H1 (cell line): ENCODE measurements around the gene CHCHD3. TPM values are rescaled to one million over a fixed set of nuclear protein-coding genes. Genes with fewer than 3 reads are reported as not detected.

Experiments
- BACH1 ChIP-seq: IDR thresholded peaks from 2 replicates; pipeline ENCODE4 v1.6.1; 2012; ENCODE audit warnings: low read length, improper control_type of control experiment
- BRCA1 ChIP-seq: IDR thresholded peaks from 2 replicates; pipeline ENCODE4 v1.6.1; 2012; ENCODE audit warnings: low read depth, low read length, improper control_type of control experiment
- GTF2F1 ChIP-seq: IDR thresholded peaks from 2 replicates; pipeline ENCODE4 v1.6.1; 2012; ENCODE audit warnings: low read depth, low read length, improper control_type of control experiment, borderline replicate concordance
- NANOG ChIP-seq: IDR thresholded peaks from 2 replicates; pipeline ENCODE4 v1.6.1; 2011; ENCODE audit warnings: low read length, low read depth, mild to moderate bottlenecking, inconsistent platforms; ENCODE audit not compliant: insufficient read depth, poor library complexity, severe bottlenecking
- RXRA ChIP-seq: IDR thresholded peaks from 2 replicates; pipeline ENCODE4 v1.6.1; 2011; ENCODE audit warnings: low read depth, mild to moderate bottlenecking, low read length, moderate library complexity; ENCODE audit not compliant: insufficient read depth
- SIX5 ChIP-seq: IDR thresholded peaks from 2 replicates; pipeline ENCODE4 v1.6.1; 2011; ENCODE audit warnings: mild to moderate bottlenecking, low read depth, low read length
- polyA plus RNA-seq, 7 experiments: library from polyadenylated mRNA; depleted of rRNA in 3 of 7; stranded (reverse) in 5 of 7; unstranded in 2 of 7; fragments of >200 nt in 5 of 7; fragments of 200-250 nt in 2 of 7; gene quantifications; 1 replicate in 5 of 7; 2 replicates in 1 of 7; 4 replicates in 1 of 7; pipeline versions ENCODE4 v1.2.1 to v1.2.3, GENCODE V29; 2011 to 2013; ENCODE audit warnings: missing spikeins in 2 of 7, mixed read lengths in 2 of 7
- total RNA-seq: library from RNA; stranded (reverse); fragmentation: NEBNext Ultra II Directional; extraction: Animal tissue kit (Norgen Biotek cat#: 25700); gene quantifications from 2 replicates; pipeline ENCODE4 v1.2.1, GENCODE V29; 2021
- TF ChIP-seq, protein P1 (sequence below): fragments of 300-600 bp; sonication (generic); IDR thresholded peaks from 2 replicates; pipeline ENCODE4 v1.7.1; 2012; ENCODE audit warnings: low read length, moderate library complexity, mild to moderate bottlenecking, inconsistent platforms; ENCODE audit not compliant: insufficient replicate concordance

CHCHD3 gene
- total and polyA plus RNA-seq, 2 of the 8 experiments (the other 6 are each of a cell fraction or from before 2014, with no cell fraction given), result 42.9 to 137 TPM

DNA sequence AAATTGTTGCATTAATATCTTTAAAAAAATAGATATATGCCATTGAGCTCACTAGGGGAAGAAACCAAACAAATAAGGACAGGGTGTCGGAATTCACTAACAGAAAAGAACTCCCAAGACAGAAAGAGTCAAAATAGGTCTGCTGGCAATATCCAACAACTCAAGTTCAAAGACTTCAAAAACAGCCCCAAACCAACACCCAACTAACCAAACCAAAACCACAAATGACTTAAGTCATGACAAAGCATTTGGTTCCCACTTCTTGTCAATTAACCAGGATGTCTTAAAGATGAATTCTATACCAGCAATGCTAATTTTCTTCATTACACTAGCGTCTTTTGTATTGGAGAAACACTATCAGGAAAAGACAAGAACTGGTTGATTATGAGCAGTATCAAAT, 256.7 kb downstream of the CHCHD3 start (continued):
- TF ChIP-seq, protein P1, sequence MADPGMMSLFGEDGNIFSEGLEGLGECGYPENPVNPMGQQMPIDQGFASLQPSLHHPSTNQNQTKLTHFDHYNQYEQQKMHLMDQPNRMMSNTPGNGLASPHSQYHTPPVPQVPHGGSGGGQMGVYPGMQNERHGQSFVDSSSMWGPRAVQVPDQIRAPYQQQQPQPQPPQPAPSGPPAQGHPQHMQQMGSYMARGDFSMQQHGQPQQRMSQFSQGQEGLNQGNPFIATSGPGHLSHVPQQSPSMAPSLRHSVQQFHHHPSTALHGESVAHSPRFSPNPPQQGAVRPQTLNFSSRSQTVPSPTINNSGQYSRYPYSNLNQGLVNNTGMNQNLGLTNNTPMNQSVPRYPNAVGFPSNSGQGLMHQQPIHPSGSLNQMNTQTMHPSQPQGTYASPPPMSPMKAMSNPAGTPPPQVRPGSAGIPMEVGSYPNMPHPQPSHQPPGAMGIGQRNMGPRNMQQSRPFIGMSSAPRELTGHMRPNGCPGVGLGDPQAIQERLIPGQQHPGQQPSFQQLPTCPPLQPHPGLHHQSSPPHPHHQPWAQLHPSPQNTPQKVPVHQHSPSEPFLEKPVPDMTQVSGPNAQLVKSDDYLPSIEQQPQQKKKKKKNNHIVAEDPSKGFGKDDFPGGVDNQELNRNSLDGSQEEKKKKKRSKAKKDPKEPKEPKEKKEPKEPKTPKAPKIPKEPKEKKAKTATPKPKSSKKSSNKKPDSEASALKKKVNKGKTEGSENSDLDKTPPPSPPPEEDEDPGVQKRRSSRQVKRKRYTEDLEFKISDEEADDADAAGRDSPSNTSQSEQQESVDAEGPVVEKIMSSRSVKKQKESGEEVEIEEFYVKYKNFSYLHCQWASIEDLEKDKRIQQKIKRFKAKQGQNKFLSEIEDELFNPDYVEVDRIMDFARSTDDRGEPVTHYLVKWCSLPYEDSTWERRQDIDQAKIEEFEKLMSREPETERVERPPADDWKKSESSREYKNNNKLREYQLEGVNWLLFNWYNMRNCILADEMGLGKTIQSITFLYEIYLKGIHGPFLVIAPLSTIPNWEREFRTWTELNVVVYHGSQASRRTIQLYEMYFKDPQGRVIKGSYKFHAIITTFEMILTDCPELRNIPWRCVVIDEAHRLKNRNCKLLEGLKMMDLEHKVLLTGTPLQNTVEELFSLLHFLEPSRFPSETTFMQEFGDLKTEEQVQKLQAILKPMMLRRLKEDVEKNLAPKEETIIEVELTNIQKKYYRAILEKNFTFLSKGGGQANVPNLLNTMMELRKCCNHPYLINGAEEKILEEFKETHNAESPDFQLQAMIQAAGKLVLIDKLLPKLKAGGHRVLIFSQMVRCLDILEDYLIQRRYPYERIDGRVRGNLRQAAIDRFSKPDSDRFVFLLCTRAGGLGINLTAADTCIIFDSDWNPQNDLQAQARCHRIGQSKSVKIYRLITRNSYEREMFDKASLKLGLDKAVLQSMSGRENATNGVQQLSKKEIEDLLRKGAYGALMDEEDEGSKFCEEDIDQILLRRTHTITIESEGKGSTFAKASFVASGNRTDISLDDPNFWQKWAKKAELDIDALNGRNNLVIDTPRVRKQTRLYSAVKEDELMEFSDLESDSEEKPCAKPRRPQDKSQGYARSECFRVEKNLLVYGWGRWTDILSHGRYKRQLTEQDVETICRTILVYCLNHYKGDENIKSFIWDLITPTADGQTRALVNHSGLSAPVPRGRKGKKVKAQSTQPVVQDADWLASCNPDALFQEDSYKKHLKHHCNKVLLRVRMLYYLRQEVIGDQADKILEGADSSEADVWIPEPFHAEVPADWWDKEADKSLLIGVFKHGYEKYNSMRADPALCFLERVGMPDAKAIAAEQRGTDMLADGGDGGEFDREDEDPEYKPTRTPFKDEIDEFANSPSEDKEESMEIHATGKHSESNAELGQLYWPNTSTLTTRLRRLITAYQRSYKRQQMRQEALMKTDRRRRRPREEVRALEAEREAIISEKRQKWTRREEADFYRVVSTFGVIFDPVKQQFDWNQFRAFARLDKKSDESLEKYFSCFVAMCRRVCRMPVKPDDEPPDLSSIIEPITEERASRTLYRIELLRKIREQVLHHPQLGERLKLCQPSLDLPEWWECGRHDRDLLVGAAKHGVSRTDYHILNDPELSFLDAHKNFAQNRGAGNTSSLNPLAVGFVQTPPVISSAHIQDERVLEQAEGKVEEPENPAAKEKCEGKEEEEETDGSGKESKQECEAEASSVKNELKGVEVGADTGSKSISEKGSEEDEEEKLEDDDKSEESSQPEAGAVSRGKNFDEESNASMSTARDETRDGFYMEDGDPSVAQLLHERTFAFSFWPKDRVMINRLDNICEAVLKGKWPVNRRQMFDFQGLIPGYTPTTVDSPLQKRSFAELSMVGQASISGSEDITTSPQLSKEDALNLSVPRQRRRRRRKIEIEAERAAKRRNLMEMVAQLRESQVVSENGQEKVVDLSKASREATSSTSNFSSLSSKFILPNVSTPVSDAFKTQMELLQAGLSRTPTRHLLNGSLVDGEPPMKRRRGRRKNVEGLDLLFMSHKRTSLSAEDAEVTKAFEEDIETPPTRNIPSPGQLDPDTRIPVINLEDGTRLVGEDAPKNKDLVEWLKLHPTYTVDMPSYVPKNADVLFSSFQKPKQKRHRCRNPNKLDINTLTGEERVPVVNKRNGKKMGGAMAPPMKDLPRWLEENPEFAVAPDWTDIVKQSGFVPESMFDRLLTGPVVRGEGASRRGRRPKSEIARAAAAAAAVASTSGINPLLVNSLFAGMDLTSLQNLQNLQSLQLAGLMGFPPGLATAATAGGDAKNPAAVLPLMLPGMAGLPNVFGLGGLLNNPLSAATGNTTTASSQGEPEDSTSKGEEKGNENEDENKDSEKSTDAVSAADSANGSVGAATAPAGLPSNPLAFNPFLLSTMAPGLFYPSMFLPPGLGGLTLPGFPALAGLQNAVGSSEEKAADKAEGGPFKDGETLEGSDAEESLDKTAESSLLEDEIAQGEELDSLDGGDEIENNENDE, result no peak
- TF ChIP-seq NANOG, result no peak
- TF ChIP-seq GTF2F1, result no peak
- TF ChIP-seq SIX5, result no peak
- TF ChIP-seq RXRA, result no peak
- no peak for TF ChIP-seq BRCA1
- TF ChIP-seq BACH1, result no peak
